NCI-H2107 (cell line): Measurements from ENCODE around the gene FAM219A.
"Not testable (repeated sequence)": the region's sequence is repeated elsewhere in the genome, so short reads cannot be mapped to it uniquely, and the experiment has no call there.

Experiments used
- DNase-seq: peaks from one replicate; lab custom pipeline; 2025; lab: John Stamatoyannopoulos, UW

The FAM219A gene

GRCh38 chr9:34484678-34485077 is 26.3 kb upstream of the FAM219A start:
- no peak for DNase-seq

GRCh38 chr9:34482746-34483145 is 24.4 kb upstream of the FAM219A start:
- not testable (repeated sequence) for DNase-seq

DNA sequence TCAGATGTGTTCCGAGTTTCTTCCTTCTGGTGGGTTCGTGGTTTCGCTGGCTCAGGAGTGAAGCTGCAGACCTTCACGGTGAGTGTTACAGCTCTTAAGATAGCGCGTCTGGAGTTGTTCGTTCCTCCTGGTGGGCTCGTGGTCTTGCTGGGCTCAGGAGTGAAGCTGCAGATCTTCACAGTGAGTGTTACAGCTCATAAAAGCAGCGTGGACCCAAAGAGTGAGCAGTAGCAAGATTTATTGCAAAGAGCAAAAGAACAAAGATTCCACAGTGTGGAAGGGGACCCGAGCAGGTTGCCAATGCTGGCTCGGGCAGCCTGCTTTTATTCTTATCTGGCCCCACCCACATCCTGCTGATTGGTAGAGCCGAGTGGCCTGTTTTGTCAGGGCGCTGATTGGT is 23.2 kb upstream of the FAM219A start:
- not testable (repeated sequence) for DNase-seq

DNA sequence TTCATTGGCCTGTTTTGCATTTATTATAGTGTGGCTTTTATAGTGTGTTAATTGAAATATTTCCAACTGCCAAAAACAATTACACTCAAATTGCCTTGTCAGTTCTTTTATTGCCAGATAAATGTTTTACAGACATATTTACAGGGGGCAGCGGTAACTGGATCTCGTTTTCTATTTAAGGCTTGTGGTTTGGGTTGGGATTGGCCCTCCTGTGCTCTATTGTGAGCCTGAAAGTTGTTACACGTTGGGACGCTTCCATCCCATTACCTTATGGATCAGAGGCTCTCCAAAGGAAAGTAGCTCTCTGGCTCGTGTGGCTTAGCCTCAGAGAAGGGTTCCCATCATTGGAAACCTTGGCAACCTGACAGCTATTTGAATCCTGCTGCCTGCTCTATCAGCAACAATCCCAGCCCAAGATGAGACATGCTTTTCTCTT is 21.1 kb upstream of the FAM219A start:
- DNase-seq = peak; percentile 49

DNA sequence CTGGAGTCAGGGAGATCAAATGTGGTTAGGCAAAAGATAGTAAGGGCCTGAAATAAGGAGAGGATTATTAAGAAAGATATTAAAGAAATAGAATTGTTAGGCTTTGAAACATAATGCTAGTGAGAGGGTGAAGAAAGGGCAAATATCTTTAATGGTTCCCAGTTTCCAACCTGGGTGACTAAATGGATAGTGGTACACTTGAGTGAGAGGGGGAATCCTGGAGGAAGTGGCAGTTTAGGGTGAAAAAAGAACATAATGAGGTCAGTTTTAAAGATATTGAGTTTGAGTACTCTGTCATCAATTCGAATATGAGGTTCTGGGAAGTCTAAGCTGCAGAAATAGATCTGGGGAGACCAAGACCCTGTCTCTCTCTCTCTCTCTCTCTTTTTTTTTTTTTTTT is 19.2 kb upstream of the FAM219A start:
- DNase-seq = no peak

- DNase-seq = no peak
Measured at GRCh38 chr9:34475097-34475496, 16.7 kb upstream of the FAM219A start.

DNA sequence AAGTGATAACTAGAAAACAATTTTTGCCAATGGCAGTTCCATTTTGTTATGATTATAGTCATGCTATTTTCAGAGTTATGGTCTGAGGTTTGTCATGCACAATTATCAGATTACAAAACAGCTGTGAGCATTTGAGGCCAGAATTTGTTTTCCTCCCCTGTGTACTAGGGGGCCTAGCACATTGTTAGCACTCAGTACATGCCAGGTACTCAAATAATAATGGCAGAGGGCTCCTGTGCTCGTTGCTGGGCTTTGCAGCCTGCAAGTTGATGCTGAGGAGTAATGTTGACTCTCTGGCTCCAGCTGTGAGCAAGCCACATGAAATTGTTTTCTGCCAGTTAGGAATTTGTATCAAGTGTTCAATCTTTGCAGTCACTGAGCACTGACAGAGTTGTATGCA is 7.1 kb upstream of the FAM219A start:
- DNase-seq = no peak

DNA sequence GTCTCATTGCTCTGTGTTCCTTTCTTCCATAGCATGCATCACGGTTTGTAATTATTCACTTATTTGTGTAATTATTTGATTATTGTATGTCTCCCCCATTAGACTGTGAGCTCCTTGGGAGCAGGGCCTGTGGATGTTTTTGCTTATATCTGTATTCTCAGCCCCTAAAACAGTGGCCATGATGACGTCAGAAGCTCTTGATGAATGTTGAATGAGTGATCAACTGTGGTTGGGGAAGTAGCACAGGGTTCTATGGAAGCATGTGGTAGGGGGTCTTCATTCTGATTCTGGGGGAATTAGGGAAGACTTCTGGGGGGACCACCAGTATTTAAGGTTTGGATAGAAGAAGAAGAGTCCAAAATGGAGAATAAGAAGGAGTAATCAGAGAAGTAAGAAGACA is 6.2 kb upstream of the FAM219A start:
- no peak for DNase-seq

GRCh38 chr9:34463901-34464232 is 5.5 kb upstream of the FAM219A start:
- DNase-seq = no peak

DNA sequence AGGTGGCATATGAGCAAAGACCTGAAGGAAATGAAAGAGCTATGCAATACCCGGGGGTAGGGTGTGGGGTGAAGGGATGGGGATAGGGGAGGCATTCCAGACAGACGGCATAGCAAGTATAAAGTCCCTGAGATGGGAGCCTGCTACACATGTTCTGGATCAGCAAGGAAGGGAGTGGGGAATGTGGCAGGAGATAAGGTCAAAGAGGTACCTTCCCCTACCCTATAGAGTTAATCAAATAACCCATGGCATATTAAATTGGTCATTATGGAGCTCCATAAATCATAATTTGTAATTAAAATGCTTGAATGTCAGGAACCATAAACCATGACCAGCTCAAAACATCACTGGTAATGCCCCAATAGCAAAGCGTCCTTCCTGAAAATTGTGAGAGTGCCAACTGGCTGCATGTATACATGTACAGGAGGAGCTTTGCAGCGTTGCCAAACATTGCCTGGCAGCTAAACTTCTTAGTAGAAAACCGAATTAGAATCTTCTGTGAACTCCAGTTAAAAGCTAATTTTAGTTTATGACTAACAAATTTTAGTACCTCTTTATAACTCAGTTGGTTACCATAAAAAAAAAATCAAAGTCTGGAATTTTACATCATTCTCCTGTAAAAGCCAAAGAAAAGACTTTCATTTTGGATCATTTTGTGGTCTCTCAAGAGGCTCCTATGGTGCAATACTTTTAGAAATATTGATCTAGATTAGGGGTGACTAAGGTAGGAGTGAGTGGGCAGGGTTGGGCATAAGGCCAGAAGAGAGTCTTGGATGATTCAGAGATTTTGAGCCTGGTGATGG is 4.9 kb upstream of the FAM219A start:
- no peak for DNase-seq

DNA sequence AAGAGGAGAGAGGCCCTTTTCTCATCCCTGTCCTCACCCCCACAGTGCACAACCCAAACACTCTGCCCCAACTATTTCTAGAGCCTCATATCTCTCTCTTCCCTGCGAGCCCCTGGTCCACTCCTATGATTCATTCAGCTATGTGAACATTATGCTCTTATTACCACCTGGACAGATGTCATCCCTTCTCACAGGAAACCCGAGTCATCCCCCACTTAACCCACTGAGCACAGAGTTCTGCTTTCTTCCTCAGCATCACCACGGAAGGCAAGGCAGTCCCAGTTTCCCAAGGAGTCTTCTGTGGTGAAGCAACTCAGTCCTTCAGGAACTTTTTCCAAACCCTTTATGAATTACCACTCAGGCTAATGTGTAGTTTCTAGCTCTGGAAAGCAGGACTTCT is 1.6 kb upstream of the FAM219A start:
- no peak for DNase-seq

- DNase-seq = no peak
Measured at GRCh38 chr9:34459356-34459755, 986 bp upstream of the FAM219A start.

DNA sequence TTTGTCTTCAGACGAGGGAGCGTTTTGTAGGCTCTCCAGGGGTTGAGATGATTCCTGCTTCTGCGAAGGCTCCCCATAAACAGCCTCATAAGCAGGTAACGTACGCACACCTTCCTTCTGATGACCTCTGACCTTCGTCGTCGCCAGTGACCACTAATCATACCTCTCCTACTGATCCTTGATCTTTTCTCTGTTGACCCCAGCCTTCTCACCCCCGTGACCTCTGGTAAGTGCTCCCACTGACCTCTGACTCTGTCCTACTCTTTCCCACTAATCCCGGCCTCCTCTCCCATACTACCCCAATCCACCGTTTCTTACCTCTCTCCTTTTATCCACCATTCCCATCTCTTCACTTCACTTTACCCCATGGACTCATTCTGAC is 580 bp upstream of the FAM219A start:
- no peak for DNase-seq

DNA sequence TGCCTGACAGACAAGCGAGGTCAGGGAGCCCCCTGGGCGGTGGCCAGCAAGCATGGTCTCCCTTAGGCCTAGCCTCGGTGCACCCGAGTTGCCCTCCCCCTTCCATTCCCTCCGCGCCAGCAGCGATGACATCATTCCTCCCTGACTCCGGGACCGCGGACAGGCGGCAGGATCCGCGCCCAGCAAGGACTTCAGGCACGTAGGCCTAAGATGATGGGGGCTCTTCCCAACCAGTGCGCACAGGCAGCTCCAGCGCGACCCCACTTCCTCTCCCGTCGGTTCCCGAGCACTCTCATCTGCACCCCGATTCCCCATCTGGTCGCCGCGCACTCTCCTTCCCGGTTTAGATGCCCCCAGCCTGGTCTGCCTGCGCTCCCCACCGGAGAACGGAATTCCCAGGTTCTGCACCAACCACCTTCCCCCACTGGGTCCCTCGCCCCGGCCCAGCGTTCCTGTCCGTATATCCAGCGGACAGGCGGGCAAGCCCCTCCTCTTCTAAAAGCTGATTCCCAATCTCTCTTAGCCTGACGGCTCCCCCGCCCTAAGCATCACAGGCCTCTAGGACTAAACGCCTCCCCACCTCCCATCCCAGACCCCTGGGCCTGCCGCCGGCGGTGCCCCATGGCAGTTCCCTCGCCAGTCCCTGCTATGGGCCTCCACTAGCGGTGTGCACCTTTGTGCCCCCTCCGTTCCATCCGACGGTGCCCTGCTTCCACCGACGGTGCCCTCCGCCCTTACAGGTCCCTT is 931 bp downstream of the FAM219A start:
- DNase-seq = no peak

GRCh38 chr9:34456746-34457145 is 1.6 kb downstream of the FAM219A start:
- DNase-seq = no peak

DNA sequence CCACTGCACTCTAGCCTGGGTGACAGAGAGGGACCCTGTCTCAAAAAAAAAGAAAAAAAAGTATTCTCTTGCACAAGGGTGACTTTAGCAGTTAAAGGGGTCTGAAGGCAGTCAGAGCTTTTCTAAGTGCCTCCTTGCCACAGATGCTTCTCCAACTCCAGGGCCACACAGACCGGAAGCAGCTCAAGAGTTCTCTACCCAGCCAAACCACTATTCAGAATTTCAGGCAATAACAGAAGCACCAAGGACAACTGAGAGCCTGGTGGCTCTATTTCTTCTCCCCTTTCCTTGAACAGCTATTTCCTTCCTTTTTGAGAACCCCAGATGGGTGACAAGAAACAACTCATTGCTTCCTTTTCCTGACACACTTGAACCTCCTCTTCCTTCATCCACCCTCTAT is 2.2 kb downstream of the FAM219A start:
- DNase-seq = no peak

GRCh38 chr9:34454571-34455065 is 3.8 kb downstream of the FAM219A start:
- DNase-seq = no peak

- no peak for DNase-seq
Measured at GRCh38 chr9:34452568-34452967, 5.8 kb downstream of the FAM219A start.

- DNase-seq = no peak
Measured at GRCh38 chr9:34451545-34451944, 6.8 kb downstream of the FAM219A start.

GRCh38 chr9:34451135-34451534 is 7.2 kb downstream of the FAM219A start:
- DNase-seq = no peak

GRCh38 chr9:34450644-34451043 is 7.7 kb downstream of the FAM219A start:
- DNase-seq = no peak

DNA sequence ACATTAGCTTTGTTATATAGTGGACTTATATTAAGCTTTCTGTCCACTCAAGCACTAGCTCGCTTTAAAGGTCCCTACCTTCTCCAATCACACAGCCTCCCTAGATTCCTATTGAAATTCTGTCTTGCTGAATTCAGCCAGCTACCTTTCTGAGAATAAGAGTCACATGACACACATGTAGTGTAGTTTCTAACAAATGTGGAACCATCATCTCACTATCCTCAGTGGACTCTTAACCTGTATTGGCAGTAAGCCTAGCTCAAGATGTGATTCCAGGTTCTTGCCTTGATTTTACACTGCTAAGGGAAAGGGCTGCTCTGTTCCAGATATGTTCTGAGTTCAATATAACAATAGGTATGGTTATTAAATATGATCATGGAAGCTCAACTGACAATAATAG is 11.4 kb downstream of the FAM219A start:
- no peak for DNase-seq

GRCh38 chr9:34446468-34446891 is 11.9 kb downstream of the FAM219A start:
- DNase-seq = no peak
